Measurements from ENCODE around the gene ADK.

ADK gene

GRCh38 chr10:74620626-74621025, 469.6 kb downstream of the ADK start:
- Histone ChIP-seq H3K27me3 (ENCODE audit: insufficient read depth, low read depth) (no peaks in the 10 kb centered on the region), H2AFZ (ENCODE audit: low read depth) (no peak overlapping the region), H3K79me2 (ENCODE audit: insufficient read depth, low read depth) (no peaks in the 10 kb centered on the region), H3K4me3 (IDR thresholded peaks at IDR 0.05; ENCODE audit: insufficient read depth, low read depth, low read length) (no peak overlapping the region), H3K27ac (no peak overlapping the region), H4K20me1 (ENCODE audit: insufficient read depth) (no peaks in the 10 kb centered on the region), H3K36me3 (ENCODE audit: insufficient read depth) (no peaks in the 10 kb centered on the region; the same call in 1 of the 2 replicates), H3K9ac (no peak overlapping the region), H3K4me1 (ENCODE audit: low read depth, poor library complexity, severe bottlenecking) (no peaks in the 10 kb centered on the region), H3K4me2 (no peak overlapping the region)
- TF ChIP-seq, protein P1, sequence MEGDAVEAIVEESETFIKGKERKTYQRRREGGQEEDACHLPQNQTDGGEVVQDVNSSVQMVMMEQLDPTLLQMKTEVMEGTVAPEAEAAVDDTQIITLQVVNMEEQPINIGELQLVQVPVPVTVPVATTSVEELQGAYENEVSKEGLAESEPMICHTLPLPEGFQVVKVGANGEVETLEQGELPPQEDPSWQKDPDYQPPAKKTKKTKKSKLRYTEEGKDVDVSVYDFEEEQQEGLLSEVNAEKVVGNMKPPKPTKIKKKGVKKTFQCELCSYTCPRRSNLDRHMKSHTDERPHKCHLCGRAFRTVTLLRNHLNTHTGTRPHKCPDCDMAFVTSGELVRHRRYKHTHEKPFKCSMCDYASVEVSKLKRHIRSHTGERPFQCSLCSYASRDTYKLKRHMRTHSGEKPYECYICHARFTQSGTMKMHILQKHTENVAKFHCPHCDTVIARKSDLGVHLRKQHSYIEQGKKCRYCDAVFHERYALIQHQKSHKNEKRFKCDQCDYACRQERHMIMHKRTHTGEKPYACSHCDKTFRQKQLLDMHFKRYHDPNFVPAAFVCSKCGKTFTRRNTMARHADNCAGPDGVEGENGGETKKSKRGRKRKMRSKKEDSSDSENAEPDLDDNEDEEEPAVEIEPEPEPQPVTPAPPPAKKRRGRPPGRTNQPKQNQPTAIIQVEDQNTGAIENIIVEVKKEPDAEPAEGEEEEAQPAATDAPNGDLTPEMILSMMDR (conservative IDR thresholded peaks at IDR 0.05; ENCODE audit: low read depth, low read length), result no peak

DNA sequence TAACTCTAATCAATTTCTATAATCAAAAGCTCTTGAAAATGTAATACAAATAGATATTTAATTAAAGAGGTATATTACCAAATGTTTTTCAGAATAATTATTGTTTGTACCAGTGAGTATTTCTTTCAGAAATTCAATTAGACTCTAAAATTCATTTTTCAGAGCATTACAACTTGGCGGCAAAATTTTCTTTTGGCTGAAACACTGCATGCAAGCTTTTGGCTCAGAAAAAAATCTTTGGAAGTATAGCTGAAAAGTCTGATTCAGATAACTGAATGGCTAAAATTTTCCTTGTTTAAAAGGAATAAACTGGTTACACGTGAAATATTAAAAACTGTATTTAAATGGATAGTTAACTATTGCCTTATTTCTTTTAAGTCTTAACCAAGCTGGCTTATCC, 472.8 kb downstream of the ADK start:
- Histone ChIP-seq H3K4me1 (ENCODE audit: low read depth, poor library complexity, severe bottlenecking) (no peaks in the 10 kb centered on the region), H4K20me1 (ENCODE audit: insufficient read depth) (no peaks in the 10 kb centered on the region), H3K36me3 (ENCODE audit: insufficient read depth) (no peaks in the 10 kb centered on the region; the same call in 1 of the 2 replicates), H3K9ac (no peak overlapping the region), H3K79me2 (ENCODE audit: insufficient read depth, low read depth) (no peaks in the 10 kb centered on the region), H3K27me3 (ENCODE audit: insufficient read depth, low read depth) (no peaks in the 10 kb centered on the region), H3K4me3 (IDR thresholded peaks at IDR 0.05; ENCODE audit: insufficient read depth, low read depth, low read length) (no peak overlapping the region), H3K4me2 (no peak overlapping the region), H2AFZ (ENCODE audit: low read depth) (no peak overlapping the region), H3K27ac (no peak overlapping the region)
- TF ChIP-seq, protein P1 (conservative IDR thresholded peaks at IDR 0.05; ENCODE audit: low read depth, low read length), result no peak

GRCh38 chr10:74624501-74624900, 473.5 kb downstream of the ADK start:
- Histone ChIP-seq H3K27ac (no peak overlapping the region), H3K79me2 (ENCODE audit: insufficient read depth, low read depth) (no peaks in the 10 kb centered on the region), H3K4me3 (IDR thresholded peaks at IDR 0.05; ENCODE audit: insufficient read depth, low read depth, low read length) (no peak overlapping the region), H3K4me2 (no peak overlapping the region), H3K9ac (no peak overlapping the region), H4K20me1 (ENCODE audit: insufficient read depth) (no peaks in the 10 kb centered on the region), H3K36me3 (ENCODE audit: insufficient read depth) (no peaks in the 10 kb centered on the region; the same call in 1 of the 2 replicates), H3K27me3 (ENCODE audit: insufficient read depth, low read depth) (no peaks in the 10 kb centered on the region), H3K4me1 (ENCODE audit: low read depth, poor library complexity, severe bottlenecking) (no peaks in the 10 kb centered on the region), H2AFZ (ENCODE audit: low read depth) (no peak overlapping the region)
- TF ChIP-seq, protein P1 (conservative IDR thresholded peaks at IDR 0.05; ENCODE audit: low read depth, low read length), result no peak

DNA sequence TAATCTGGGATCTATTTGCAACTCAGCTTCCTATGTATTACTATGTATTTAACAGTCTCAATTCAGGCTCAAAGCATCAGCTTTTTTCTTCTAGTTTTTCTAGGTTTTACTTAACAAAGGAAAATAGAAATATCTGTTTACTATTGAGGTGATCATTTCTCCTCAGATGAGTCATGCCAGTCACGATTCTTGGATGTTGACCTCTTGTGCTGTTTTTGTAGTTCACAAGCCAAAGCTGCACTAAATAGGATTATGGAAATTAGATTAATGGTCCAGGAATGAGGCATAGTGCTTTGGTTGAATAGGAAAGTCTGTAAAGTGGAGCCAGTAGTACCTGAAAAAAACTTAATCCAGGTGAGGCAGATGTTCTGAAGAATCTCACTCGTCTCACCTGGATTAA, 477.1 kb downstream of the ADK start:
- no peak overlapping the region for H3K4me3 ChIP-seq (IDR thresholded peaks at IDR 0.05; ENCODE audit: insufficient read depth, low read depth, low read length)

More for the DNA sequence above, 477.1 kb downstream of the ADK start:
- H4K20me1 ChIP-seq (ENCODE audit: insufficient read depth), result no peaks in the 10 kb centered on the region
- TF ChIP-seq, protein P1 (conservative IDR thresholded peaks at IDR 0.05; ENCODE audit: low read depth, low read length), result no peak
- H2AFZ ChIP-seq (ENCODE audit: low read depth), result no peak overlapping the region
- no peak overlapping the region for H3K9ac ChIP-seq
- H3K4me2 ChIP-seq, result no peak overlapping the region
- H3K4me1 ChIP-seq (ENCODE audit: low read depth, poor library complexity, severe bottlenecking), result no peaks in the 10 kb centered on the region
- H3K27me3 ChIP-seq (ENCODE audit: insufficient read depth, low read depth), result no peaks in the 10 kb centered on the region
- no peak overlapping the region for H3K27ac ChIP-seq
- H3K36me3 ChIP-seq (ENCODE audit: insufficient read depth), result no peaks in the 10 kb centered on the region
- no peaks in the 10 kb centered on the region for H3K79me2 ChIP-seq (ENCODE audit: insufficient read depth, low read depth)
